Hepatocyte (in vitro differentiated cells): ENCODE data around the gene KAT2A. TPM values are rescaled to one million over a fixed set of nuclear protein-coding genes. Genes with fewer than 3 reads are reported as not detected.

ENCODE experiments used
- DNase-seq: peaks from one replicate; pipeline ENCODE4 v3.0.0-alpha.2; 2016; ENCODE audit warnings: low spot score
- H2AFZ ChIP-seq: fragments of 200-600 bp; sonication (generic); 2 replicates; pipeline ENCODE4 v1.6.0; 2016; ENCODE audit warnings: antibody characterized with exemption, mild to moderate bottlenecking
- H3K27ac ChIP-seq: fragments of 200-600 bp; sonication (generic); 2 replicates; pipeline ENCODE4 v1.5.1; 2016; ENCODE audit warnings: mild to moderate bottlenecking
- H3K27me3 ChIP-seq: fragments of 200-600 bp; sonication (generic); 2 replicates; pipeline ENCODE4 v1.6.1; 2016
- H3K36me3 ChIP-seq: fragments of 200-600 bp; sonication (generic); replicated peaks from 2 replicates; pipeline ENCODE4 v1.5.1; 2016; ENCODE audit warnings: low read depth; ENCODE audit not compliant: insufficient read depth
- H3K4me1 ChIP-seq: fragments of 200-600 bp; sonication (generic); 2 replicates; pipeline ENCODE4 v1.5.1; 2016; ENCODE audit warnings: mild to moderate bottlenecking, moderate library complexity; ENCODE audit not compliant: insufficient read depth
- H3K4me2 ChIP-seq: fragments of 200-600 bp; sonication (generic); 2 replicates; pipeline ENCODE4 v1.6.0; 2016
- H3K4me3 ChIP-seq: fragments of 200-600 bp; sonication (generic); 2 replicates; pipeline ENCODE4 v1.5.1; 2016; ENCODE audit warnings: mild to moderate bottlenecking
- H3K79me2 ChIP-seq: fragments of 200-600 bp; sonication (generic); 2 replicates; pipeline ENCODE4 v1.6.0; 2017; ENCODE audit warnings: mild to moderate bottlenecking
- H3K9me2 ChIP-seq: fragments of 200-600 bp; sonication (generic); replicated peaks from 2 replicates; pipeline ENCODE4 v1.6.0; 2017; ENCODE audit warnings: mild to moderate bottlenecking; ENCODE audit not compliant: insufficient read depth
- H3K9me3 ChIP-seq: fragments of 200-600 bp; sonication (generic); 2 replicates; pipeline ENCODE4 v1.5.1; 2016; ENCODE audit warnings: low read depth, mild to moderate bottlenecking
- H4K20me1 ChIP-seq: fragments of 200-600 bp; sonication (generic); 2 replicates; pipeline ENCODE4 v1.6.0; 2016; ENCODE audit warnings: mild to moderate bottlenecking; ENCODE audit not compliant: insufficient read depth, poor library complexity, severe bottlenecking
- CTCF ChIP-seq: fragments of 200-600 bp; sonication (generic); IDR thresholded peaks from 2 replicates; pipeline ENCODE4 v1.5.1; 2016; ENCODE audit warnings: antibody characterized with exemption, mild to moderate bottlenecking; ENCODE audit not compliant: poor library complexity
- EZH2 ChIP-seq: fragments of 200-600 bp; sonication (generic); IDR thresholded peaks from 2 replicates; pipeline ENCODE4 v1.6.1; 2016; ENCODE audit warnings: antibody characterized with exemption, mild to moderate bottlenecking, borderline replicate concordance
- EZH2phosphoT487 ChIP-seq: fragments of 200-600 bp; sonication (generic); IDR thresholded peaks from one replicate; pipeline ENCODE4 v1.6.1; 2018; ENCODE audit warnings: antibody characterized with exemption, mild to moderate bottlenecking, low read depth, moderate library complexity; ENCODE audit not compliant: unreplicated experiment, severe bottlenecking
- WGBS: methylation state at CpG from one replicate; pipeline ENCODE4 v1.1.6; 2016; ENCODE audit warnings: low lambda C conversion rate; ENCODE audit errors: missing lambda C conversion rate; 5-methylcytosine and 5-hydroxymethylcytosine counted together
- polyA plus RNA-seq: library from polyadenylated mRNA; unstranded; fragments of >200 nt; fragmentation: Nextera tagmentation; extraction: Ambion mirVana; gene quantifications from 2 replicates; pipeline ENCODE4 v1.2.1, GENCODE V29; 2016
- total RNA-seq: library from RNA; depleted of rRNA; stranded (reverse); fragments of >200 nt; gene quantifications from 2 replicates; pipeline ENCODE4 v1.2.3, GENCODE V29; 2014

KAT2A gene
- total and polyA plus RNA-seq, 2 experiments from 2014 or later, result 21.7 to 46.7 TPM

GRCh38 chr17:42166196-42166763 is 45.1 kb upstream of the KAT2A start:
- Histone ChIP-seq H3K9me2 (no peaks in the 10 kb centered on the region), H3K4me2 (no peak overlapping the region), H3K9me3 (no peaks in the 10 kb centered on the region), H3K79me2 (no peaks in the 10 kb centered on the region), H3K27ac (no peak overlapping the region), H3K27me3 (no peaks in the 10 kb centered on the region), H2AFZ (no peak overlapping the region), H3K4me1 (no peaks in the 10 kb centered on the region), H3K36me3 (no peaks in the 10 kb centered on the region), H4K20me1 (no peaks in the 10 kb centered on the region), H3K4me3 (no peak overlapping the region)
- 90% methylated on average over 19 of the region's 19 CpGs for WGBS
- no peak for DNase-seq
- TF ChIP-seq CTCF (no peak), EZH2 (no peak), EZH2phosphoT487 (no peak)

GRCh38 chr17:42165751-42166150 is 44.6 kb upstream of the KAT2A start:
- Histone ChIP-seq H3K4me2 (no peak overlapping the region), H3K27ac (no peak overlapping the region), H4K20me1 (no peaks in the 10 kb centered on the region), H3K27me3 (no peaks in the 10 kb centered on the region), H2AFZ (no peak overlapping the region), H3K4me1 (no peaks in the 10 kb centered on the region), H3K9me3 (no peaks in the 10 kb centered on the region), H3K4me3 (no peak overlapping the region), H3K9me2 (no peaks in the 10 kb centered on the region), H3K79me2 (no peaks in the 10 kb centered on the region), H3K36me3 (no peaks in the 10 kb centered on the region)
- 86% methylated on average over 6 of the region's 6 CpGs for WGBS
- DNase-seq, result no peak
- TF ChIP-seq CTCF (no peak), EZH2phosphoT487 (no peak), EZH2 (no peak)

GRCh38 chr17:42163696-42164407 is 42.7 kb upstream of the KAT2A start:
- Histone ChIP-seq H3K36me3 (no peaks in the 10 kb centered on the region), H2AFZ (no peak overlapping the region), H3K9me2 (no peaks in the 10 kb centered on the region), H3K4me2 (no peak overlapping the region), H3K9me3 (no peaks in the 10 kb centered on the region), H3K27me3 (no peaks in the 10 kb centered on the region), H3K79me2 (no peaks in the 10 kb centered on the region), H4K20me1 (no peaks in the 10 kb centered on the region), H3K4me3 (no peak overlapping the region), H3K27ac (no peak overlapping the region), H3K4me1 (no peaks in the 10 kb centered on the region)
- WGBS, result 90% methylated on average over 22 of the region's 22 CpGs
- TF ChIP-seq EZH2 (no peak), EZH2phosphoT487 (no peak), CTCF (no peak)
- DNase-seq, result no peak
